IMR-90 (cell line): ENCODE results near the gene PRLH. TPM values are rescaled to one million over a fixed set of nuclear protein-coding genes. Genes with fewer than 3 reads are reported as not detected.

Experiments used
- MXI1 ChIP-seq: IDR thresholded peaks from 2 replicates; pipeline ENCODE4 v1.6.1; 2012; ENCODE audit warnings: low read depth, mild to moderate bottlenecking, low read length, moderate library complexity, borderline replicate concordance
- POLR2A ChIP-seq: IDR thresholded peaks from 2 replicates; pipeline ENCODE4 v1.6.1; 2012; ENCODE audit warnings: mild to moderate bottlenecking, low read depth, low read length
- RAD21 ChIP-seq: IDR thresholded peaks from 2 replicates; pipeline ENCODE4 v1.6.1; 2012; ENCODE audit warnings: low read length, improper control_type of control experiment
- SMC3 ChIP-seq: fragments of 150-350 bp; IDR thresholded peaks from 2 replicates; pipeline ENCODE4 v1.6.1; 2016; ENCODE audit warnings: low read depth, mild to moderate bottlenecking, antibody characterized with exemption, low read length, moderate library complexity
- polyA plus RNA-seq, 3 experiments: library from polyadenylated mRNA; depleted of rRNA; stranded (reverse); fragments of >200 nt; gene quantifications; 2 replicates each; pipeline ENCODE4 v1.2.3, GENCODE V29; 2012; ENCODE audit warnings: low replicate concordance in 1 of 3
- total RNA-seq: library from RNA; depleted of rRNA; stranded (reverse); fragments of >200 nt; gene quantifications from 2 replicates; pipeline ENCODE4 v1.2.3, GENCODE V29; 2012
- TF ChIP-seq, protein P1 (sequence below): conservative IDR thresholded peaks from 2 replicates; pipeline ENCODE4 v1.5.1; 2012; ENCODE audit warnings: mild to moderate bottlenecking, low read depth, low read length, improper control_type of control experiment
- TF ChIP-seq, protein P2 (sequence below): fragments of 150-350 bp; IDR thresholded peaks from 2 replicates; pipeline ENCODE4 v1.6.1; 2017; ENCODE audit warnings: mild to moderate bottlenecking, antibody characterized with exemption, low read length, low read depth

The PRLH gene
- total and polyA plus RNA-seq, 2 of the 4 experiments (the other 2 are of a cell fraction), result not detected

DNA sequence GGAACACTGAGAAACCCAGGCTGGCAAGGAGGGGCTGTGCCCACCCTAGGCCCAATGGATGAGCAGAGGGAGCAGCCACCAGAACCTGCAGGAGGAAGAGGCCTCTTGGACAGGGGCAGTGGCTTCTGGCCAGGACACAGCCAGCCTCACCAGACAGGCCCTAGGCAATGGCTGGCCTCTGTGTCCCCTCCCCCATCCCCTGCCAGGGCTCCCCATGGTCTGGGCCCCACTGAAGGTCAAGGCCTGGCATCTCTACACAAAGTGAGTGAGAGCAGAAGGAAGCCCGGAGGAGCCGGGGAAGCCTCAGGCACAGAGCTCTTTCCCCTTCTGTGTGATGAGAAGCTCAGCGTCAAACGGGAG is 6.3 kb downstream of the PRLH start (continued):
- TF ChIP-seq, protein P1, sequence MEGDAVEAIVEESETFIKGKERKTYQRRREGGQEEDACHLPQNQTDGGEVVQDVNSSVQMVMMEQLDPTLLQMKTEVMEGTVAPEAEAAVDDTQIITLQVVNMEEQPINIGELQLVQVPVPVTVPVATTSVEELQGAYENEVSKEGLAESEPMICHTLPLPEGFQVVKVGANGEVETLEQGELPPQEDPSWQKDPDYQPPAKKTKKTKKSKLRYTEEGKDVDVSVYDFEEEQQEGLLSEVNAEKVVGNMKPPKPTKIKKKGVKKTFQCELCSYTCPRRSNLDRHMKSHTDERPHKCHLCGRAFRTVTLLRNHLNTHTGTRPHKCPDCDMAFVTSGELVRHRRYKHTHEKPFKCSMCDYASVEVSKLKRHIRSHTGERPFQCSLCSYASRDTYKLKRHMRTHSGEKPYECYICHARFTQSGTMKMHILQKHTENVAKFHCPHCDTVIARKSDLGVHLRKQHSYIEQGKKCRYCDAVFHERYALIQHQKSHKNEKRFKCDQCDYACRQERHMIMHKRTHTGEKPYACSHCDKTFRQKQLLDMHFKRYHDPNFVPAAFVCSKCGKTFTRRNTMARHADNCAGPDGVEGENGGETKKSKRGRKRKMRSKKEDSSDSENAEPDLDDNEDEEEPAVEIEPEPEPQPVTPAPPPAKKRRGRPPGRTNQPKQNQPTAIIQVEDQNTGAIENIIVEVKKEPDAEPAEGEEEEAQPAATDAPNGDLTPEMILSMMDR, result no peak
- TF ChIP-seq MXI1 (no peak), SMC3 (no peak), POLR2A (no peak), RAD21 (no peak)
- TF ChIP-seq, protein P2, sequence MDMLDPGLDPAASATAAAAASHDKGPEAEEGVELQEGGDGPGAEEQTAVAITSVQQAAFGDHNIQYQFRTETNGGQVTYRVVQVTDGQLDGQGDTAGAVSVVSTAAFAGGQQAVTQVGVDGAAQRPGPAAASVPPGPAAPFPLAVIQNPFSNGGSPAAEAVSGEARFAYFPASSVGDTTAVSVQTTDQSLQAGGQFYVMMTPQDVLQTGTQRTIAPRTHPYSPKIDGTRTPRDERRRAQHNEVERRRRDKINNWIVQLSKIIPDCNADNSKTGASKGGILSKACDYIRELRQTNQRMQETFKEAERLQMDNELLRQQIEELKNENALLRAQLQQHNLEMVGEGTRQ, result no peak
